IPS-NIHi7 (cell line): ENCODE results near the gene ADCY10.
"Not testable (repeated sequence)": the region's sequence is repeated elsewhere in the genome, so short reads cannot be mapped to it uniquely, and the experiment has no call there.

ENCODE experiments used
- DNase-seq: peaks from one replicate; pipeline ENCODE4 v3.0.0; 2012; ENCODE audit warnings: mixed read lengths; ENCODE audit errors: extremely low spot score

The ADCY10 gene

GRCh38 chr1:167812972-167813371 is 101.0 kb downstream of the ADCY10 start:
- no peak for DNase-seq

GRCh38 chr1:167808690-167809089 is 105.2 kb downstream of the ADCY10 start:
- no peak for DNase-seq

- no peak for DNase-seq
Observed at GRCh38 chr1:167808104-167808503, 105.8 kb downstream of the ADCY10 start.

- DNase-seq, result not testable (repeated sequence)
Observed at GRCh38 chr1:167806676-167807075, 107.3 kb downstream of the ADCY10 start.

- not testable (repeated sequence) for DNase-seq
Observed at GRCh38 chr1:167806235-167806634, 107.7 kb downstream of the ADCY10 start.

GRCh38 chr1:167805041-167805556 is 108.8 kb downstream of the ADCY10 start:
- no peak for DNase-seq

- peak; percentile 96 for DNase-seq
Observed at GRCh38 chr1:167803358-167804207, 110.4 kb downstream of the ADCY10 start.

GRCh38 chr1:167802235-167802634 is 111.7 kb downstream of the ADCY10 start:
- no peak for DNase-seq

GRCh38 chr1:167800251-167800650 is 113.7 kb downstream of the ADCY10 start:
- DNase-seq, result no peak

- no peak for DNase-seq
Observed at GRCh38 chr1:167799747-167800146, 114.2 kb downstream of the ADCY10 start.

GRCh38 chr1:167798952-167799351 is 115.0 kb downstream of the ADCY10 start:
- DNase-seq, result no peak

- peak; percentile 54 for DNase-seq
Observed at GRCh38 chr1:167797015-167797414, 116.9 kb downstream of the ADCY10 start.

GRCh38 chr1:167795810-167796740 is 117.9 kb downstream of the ADCY10 start:
- no peak for DNase-seq

GRCh38 chr1:167794043-167794442 is 119.9 kb downstream of the ADCY10 start:
- DNase-seq, result no peak

GRCh38 chr1:167792188-167792565 is 121.8 kb downstream of the ADCY10 start:
- DNase-seq, result no peak

- DNase-seq, result no peak
Observed at GRCh38 chr1:167791281-167792187, 122.4 kb downstream of the ADCY10 start.

GRCh38 chr1:167790117-167790516 is 123.8 kb downstream of the ADCY10 start:
- DNase-seq, result no peak

GRCh38 chr1:167789501-167789900 is 124.4 kb downstream of the ADCY10 start:
- DNase-seq, result no peak

GRCh38 chr1:167786502-167786901 is 127.4 kb downstream of the ADCY10 start:
- DNase-seq, result no peak

- DNase-seq, result no peak
Observed at GRCh38 chr1:167784876-167785550, 128.9 kb downstream of the ADCY10 start.

- DNase-seq, result no peak
Observed at GRCh38 chr1:167782946-167783345, 131.0 kb downstream of the ADCY10 start.
